Skeletal muscle tissue (tissue), 4 donors: ENCODE results near the gene TSPY1. TPM values are rescaled to one million over a fixed set of nuclear protein-coding genes. Genes with fewer than 3 reads are reported as not detected.
"Not testable (repeated sequence)": the region's sequence is repeated elsewhere in the genome, so short reads cannot be mapped to it uniquely, and the experiment has no call there.

Experiments
- H3K27ac ChIP-seq: one replicate; pipeline ENCODE4 v1.7.0; 2013; ENCODE audit warnings: mild to moderate bottlenecking, low read depth, low read length, inconsistent platforms
- H3K27me3 ChIP-seq, 3 donors: one replicate each; pipeline ENCODE4 v1.7.0; 2013; ENCODE audit warnings: low read length in 3 of 3; ENCODE audit not compliant: control insufficient read depth in 3 of 3, insufficient read depth in 3 of 3
- H3K36me3 ChIP-seq, 3 donors: one replicate each; pipeline ENCODE4 v1.7.0; 2013; ENCODE audit warnings: low read length in 3 of 3; ENCODE audit not compliant: control insufficient read depth in 3 of 3, insufficient read depth in 3 of 3
- H3K4me1 ChIP-seq, 3 donors: one replicate each; pipeline ENCODE4 v1.7.0; 2013; ENCODE audit warnings: low read length in 3 of 3, mild to moderate bottlenecking in 3 of 3; ENCODE audit not compliant: control insufficient read depth in 3 of 3, insufficient read depth in 3 of 3
- H3K4me3 ChIP-seq, 3 donors: one replicate each; pipeline ENCODE4 v1.7.0; 2013; ENCODE audit warnings: low read length in 3 of 3
- H3K9ac ChIP-seq, 3 donors: one replicate each; pipeline ENCODE4 v1.7.0; 2013; ENCODE audit warnings: low read length in 3 of 3, mild to moderate bottlenecking in 3 of 3, moderate library complexity in 2 of 3, low read depth in 1 of 3
- H3K9me3 ChIP-seq, 3 donors: one replicate each; pipeline ENCODE4 v1.7.0; 2013; ENCODE audit warnings: low read length in 3 of 3; ENCODE audit not compliant: control insufficient read depth in 3 of 3
- total RNA-seq: library from RNA; depleted of rRNA; stranded (reverse); fragments of >200 nt; gene quantifications from one replicate; pipeline ENCODE4 v1.2.3, GENCODE V29; 2014
- donor health status: Osteomylitis.

TSPY1 gene, protein sequence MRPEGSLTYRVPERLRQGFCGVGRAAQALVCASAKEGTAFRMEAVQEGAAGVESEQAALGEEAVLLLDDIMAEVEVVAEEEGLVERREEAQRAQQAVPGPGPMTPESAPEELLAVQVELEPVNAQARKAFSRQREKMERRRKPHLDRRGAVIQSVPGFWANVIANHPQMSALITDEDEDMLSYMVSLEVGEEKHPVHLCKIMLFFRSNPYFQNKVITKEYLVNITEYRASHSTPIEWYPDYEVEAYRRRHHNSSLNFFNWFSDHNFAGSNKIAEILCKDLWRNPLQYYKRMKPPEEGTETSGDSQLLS
- total RNA-seq = not detected

DNA sequence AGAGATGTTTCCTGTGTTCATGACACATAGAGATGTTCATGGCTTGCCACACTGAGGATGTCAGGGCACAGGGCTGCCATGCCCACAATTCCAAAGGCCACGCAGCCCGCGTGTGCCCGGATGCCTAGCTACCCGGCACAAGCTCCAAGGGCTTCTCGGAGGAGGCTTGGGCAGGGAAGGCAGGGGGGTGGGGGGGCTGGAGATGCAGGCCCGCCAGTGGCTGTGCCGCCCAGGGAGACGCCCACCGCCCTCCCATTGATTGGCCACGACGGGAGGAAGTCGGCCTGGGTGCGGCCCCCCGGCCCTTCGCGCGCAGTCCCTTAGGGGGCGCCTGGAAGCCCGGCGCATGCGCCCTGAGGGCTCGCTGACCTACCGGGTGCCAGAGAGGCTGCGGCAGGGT, at the start of gene TSPY1:
TSS of gene TSPY1 (plus strand) at position 301 of the 400 bp plus-strand sequence. CDS start at position 347, 46 bp downstream.
- H3K9ac ChIP-seq, H3K36me3 ChIP-seq, H3K9me3 ChIP-seq, H3K4me1 ChIP-seq, H3K4me3 ChIP-seq, H3K27me3 ChIP-seq, H3K27ac ChIP-seq: not testable (repeated sequence)

DNA sequence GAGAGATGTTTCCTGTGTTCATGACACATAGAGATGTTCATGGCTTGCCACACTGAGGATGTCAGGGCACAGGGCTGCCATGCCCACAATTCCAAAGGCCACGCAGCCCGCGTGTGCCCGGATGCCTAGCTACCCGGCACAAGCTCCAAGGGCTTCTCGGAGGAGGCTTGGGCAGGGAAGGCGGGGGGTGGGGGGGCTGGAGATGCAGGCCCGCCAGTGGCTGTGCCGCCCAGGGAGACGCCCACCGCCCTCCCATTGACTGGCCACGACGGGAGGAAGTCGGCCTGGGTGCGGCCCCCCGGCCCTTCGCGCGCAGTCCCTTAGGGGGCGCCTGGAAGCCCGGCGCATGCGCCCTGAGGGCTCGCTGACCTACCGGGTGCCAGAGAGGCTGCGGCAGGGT, 20.2 kb downstream of the TSPY1 start, which contains the start of gene TSPY9:
TSS of gene TSPY9 (plus strand) at position 301 of the 400 bp plus-strand sequence. CDS start at position 347, 46 bp downstream.
- not testable (repeated sequence) for H3K9ac ChIP-seq, H3K36me3 ChIP-seq, H3K9me3 ChIP-seq, H3K4me3 ChIP-seq, H3K4me1 ChIP-seq, H3K27me3 ChIP-seq, H3K27ac ChIP-seq

DNA sequence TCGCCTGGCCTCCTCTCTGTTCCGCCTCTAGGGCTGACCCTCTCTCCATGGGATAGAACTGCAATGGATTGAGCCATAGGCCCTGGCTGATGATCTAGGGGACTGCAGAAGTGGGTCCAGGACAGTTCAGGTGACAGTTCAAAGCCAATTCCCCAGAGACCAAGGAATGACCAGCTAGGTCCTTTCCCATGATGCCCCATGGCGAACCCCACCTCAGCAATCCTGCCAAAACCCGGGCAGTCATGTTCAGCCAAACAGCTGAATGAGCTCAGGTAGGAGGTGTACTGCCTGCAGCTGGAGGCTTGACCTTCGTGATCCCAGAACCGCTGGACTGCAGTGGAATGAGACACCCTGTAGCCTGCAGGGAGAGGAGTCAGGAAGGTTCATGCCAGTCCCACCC, 37.6 kb downstream of the TSPY1 start:
- H3K4me1 ChIP-seq, H3K27ac ChIP-seq, H3K4me3 ChIP-seq, H3K36me3 ChIP-seq, H3K27me3 ChIP-seq, H3K9ac ChIP-seq, H3K9me3 ChIP-seq: not testable (repeated sequence)

DNA sequence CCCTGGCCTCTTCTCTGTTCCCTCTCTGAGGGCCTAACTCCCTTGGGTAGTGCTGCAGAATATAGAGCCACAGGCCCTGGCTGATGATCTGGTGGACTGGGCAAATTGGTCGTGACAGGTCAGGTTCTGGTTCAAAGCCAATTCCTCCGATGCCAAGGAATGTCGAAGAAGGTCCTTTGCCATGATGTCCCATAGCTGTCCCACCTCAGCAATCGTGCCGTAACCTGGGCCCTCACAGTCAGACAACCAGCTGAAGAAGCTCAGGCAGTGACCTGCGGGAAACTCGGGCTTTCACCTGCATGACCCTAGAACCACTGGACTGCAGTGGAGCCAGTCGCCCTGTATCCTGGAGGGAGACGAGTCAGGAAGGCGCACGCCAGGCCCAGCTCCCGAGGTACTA, 49.5 kb downstream of the TSPY1 start:
- not testable (repeated sequence) for H3K4me1 ChIP-seq, H3K9me3 ChIP-seq, H3K27me3 ChIP-seq, H3K9ac ChIP-seq, H3K36me3 ChIP-seq, H3K4me3 ChIP-seq, H3K27ac ChIP-seq

Other genes with a start within 250 kb of the TSPY1 start
- gene TSPY4, start 129.5 kb upstream of the TSPY1 start, total RNA-seq = not detected
- not detected for gene TSPY8, start 109.2 kb upstream of the TSPY1 start, total RNA-seq
- gene TSPY3, start 68.5 kb upstream of the TSPY1 start, total RNA-seq = not detected
- gene TSPY9, start 20.3 kb downstream of the TSPY1 start, total RNA-seq = not detected
- not detected for gene TSPY10, start 60.9 kb downstream of the TSPY1 start, total RNA-seq